GM19328 (cell line): ENCODE results near the gene C14orf119.
"Not testable (repeated sequence)": the region's sequence is repeated elsewhere in the genome, so short reads cannot be mapped to it uniquely, and the experiment has no call there.

Experiments used
- ATAC-seq: cut with Tn5 transposase; IDR thresholded peaks from one replicate; pipeline ENCODE4 v1.9.1; 2021; ENCODE audit warnings: mild to moderate bottlenecking, moderate library complexity; ENCODE audit not compliant: unreplicated experiment

C14orf119 gene

GRCh38 chr14:23107620-23108019, 12.3 kb downstream of the C14orf119 start:
- not testable (repeated sequence) for ATAC-seq

GRCh38 chr14:23108169-23108568, 12.9 kb downstream of the C14orf119 start:
- ATAC-seq: not testable (repeated sequence)

- no peak for ATAC-seq
These were observed 14.5 kb downstream of the C14orf119 start for GRCh38 chr14:23109769-23110168.

- ATAC-seq: no peak
These were observed 15.5 kb downstream of the C14orf119 start for GRCh38 chr14:23110579-23111365.

GRCh38 chr14:23112359-23113178, 17.3 kb downstream of the C14orf119 start:
- no peak for ATAC-seq

GRCh38 chr14:23113431-23114119, 18.3 kb downstream of the C14orf119 start:
- ATAC-seq: no peak

GRCh38 chr14:23114120-23114458, 18.8 kb downstream of the C14orf119 start:
- no peak for ATAC-seq

GRCh38 chr14:23114669-23115038, 19.3 kb downstream of the C14orf119 start:
- ATAC-seq: no peak

- ATAC-seq: no peak
These were observed 19.9 kb downstream of the C14orf119 start for GRCh38 chr14:23115039-23115731.

- ATAC-seq: no peak
These were observed 20.6 kb downstream of the C14orf119 start for GRCh38 chr14:23115918-23116317.

GRCh38 chr14:23117371-23118020, 22.2 kb downstream of the C14orf119 start:
- no peak for ATAC-seq

- ATAC-seq: no peak
These were observed 23.4 kb downstream of the C14orf119 start, which contains the start of gene CEBPE for GRCh38 chr14:23118506-23119362. Gene CEBPE (minus strand): TSS chr14:23119255. CDS start chr14:23119091, 164 bp downstream.

GRCh38 chr14:23119363-23120327, 24.3 kb downstream of the C14orf119 start:
- ATAC-seq: no peak

GRCh38 chr14:23120541-23121251, 25.4 kb downstream of the C14orf119 start:
- peak; percentile 69 for ATAC-seq

GRCh38 chr14:23121361-23121771, 26.1 kb downstream of the C14orf119 start:
- ATAC-seq: no peak

GRCh38 chr14:23122086-23122485, 26.8 kb downstream of the C14orf119 start:
- no peak for ATAC-seq

GRCh38 chr14:23123419-23123818, 28.1 kb downstream of the C14orf119 start:
- no peak for ATAC-seq
